ENCODE measurements around the gene SAPCD2. TPM values are rescaled to one million over a fixed set of nuclear protein-coding genes. Genes with fewer than 3 reads are reported as not detected.
A peak's percentile ranks its signal among the peaks of the same experiment; 100 is the strongest.

SAPCD2 gene
- total RNA-seq, 1 experiment from 2014 or later, result 29.8 TPM

DNA sequence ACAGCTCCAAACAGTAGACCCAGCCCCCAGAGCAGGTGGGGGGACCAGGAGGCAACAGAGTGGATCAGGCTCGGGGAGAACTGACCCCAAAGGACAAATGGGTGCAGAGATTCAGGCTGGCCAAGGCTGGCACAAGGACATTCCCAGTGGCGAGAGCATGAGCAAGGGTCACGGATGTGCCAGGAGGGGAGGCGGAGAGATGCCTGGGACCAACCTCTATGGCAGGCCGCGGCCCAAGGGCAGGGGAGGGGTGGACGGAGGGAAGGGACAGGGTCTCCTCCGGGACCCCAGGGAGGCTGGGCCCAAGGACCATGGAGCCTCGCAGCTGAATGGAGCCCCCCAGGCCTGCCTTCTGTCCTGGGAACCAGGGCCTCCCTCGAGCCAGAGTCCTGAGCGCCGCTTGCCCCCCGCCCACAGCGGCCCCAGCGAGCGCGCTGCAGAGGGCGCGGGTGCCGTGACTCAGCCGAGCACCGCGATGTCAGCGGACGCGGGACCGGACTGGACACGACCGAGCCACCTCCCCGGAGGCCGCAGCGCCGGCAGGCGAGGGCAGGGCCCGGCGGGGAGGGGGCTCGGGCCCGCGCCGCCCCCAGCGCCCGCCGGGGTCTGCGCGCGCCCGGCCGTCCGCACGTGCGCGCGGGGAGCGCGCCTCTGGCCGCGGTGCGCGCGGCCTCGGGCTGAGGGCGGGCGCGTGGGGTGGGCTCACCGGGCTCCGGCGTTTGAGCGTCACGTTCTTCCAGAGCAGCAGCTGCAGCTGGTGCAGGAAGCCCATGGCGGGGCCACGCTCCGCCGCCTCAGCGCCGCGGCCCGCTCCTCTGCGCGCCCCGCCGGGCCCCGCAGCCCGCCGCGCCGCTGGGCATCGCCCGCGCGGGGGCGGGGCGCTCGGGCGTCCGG, 42.7 kb downstream of the SAPCD2 start, which contains the start of gene ABCA2:
TSS of gene ABCA2 (minus strand) at position 869 of the 894 bp plus-strand sequence. CDS start at position 772, 97 bp downstream.
- Histone ChIP-seq H3K9ac (ENCODE audit: extremely low read depth, insufficient read length, low read length) (no peak within 1 kb of the TSS), H2BK5ac (ENCODE audit: insufficient read length, low read length) (no peak within 1 kb of the TSS), H3K18ac (ENCODE audit: insufficient read length, low read depth, low read length) (no peak within 1 kb of the TSS), H3K14ac (ENCODE audit: insufficient read depth, low read length) (no peak within 1 kb of the TSS), H3K56ac (ENCODE audit: insufficient read length, low read depth, low read length) (no peak within 1 kb of the TSS), H2AFZ (ENCODE audit: low read length) (no peak within 1 kb of the TSS), H2BK12ac (ENCODE audit: insufficient read length, low read depth, low read length) (no peak within 1 kb of the TSS), H2BK120ac (ENCODE audit: low read depth, low read length, poor library complexity, severe bottlenecking) (no peak within 1 kb of the TSS), H4K5ac (ENCODE audit: insufficient read length, low read depth, low read length) (no peak within 1 kb of the TSS), H3K23ac (ENCODE audit: insufficient read length, low read depth, low read length) (no peak within 1 kb of the TSS), H3K79me1 (ENCODE audit: insufficient read depth, low read depth, low read length, poor library complexity, severe bottlenecking) (no peaks in the 10 kb centered on the region), H3K9me3 (ENCODE audit: control insufficient read depth, low read depth, low read length) (no peaks in the 10 kb centered on the region), H4K8ac (replicated peaks; ENCODE audit: insufficient read length, low read depth, low read length) (no peak within 1 kb of the TSS), H3T11ph (ENCODE audit: low read length) (no peak within 1 kb of the TSS), H3K4me2 (ENCODE audit: insufficient read depth, insufficient read length, low read length) (peak within 1 kb of the TSS; percentile 36), H3K79me2 (ENCODE audit: insufficient read depth, low read length) (no peaks in the 10 kb centered on the region), H4K20me1 (ENCODE audit: control insufficient read depth, insufficient read depth, insufficient read length) (peaks cover 2% of the 10 kb centered on the region), H3K4me1 (ENCODE audit: insufficient read depth, low read length) (no peaks in the 10 kb centered on the region), H3K4ac (ENCODE audit: low read depth, low read length) (no peak within 1 kb of the TSS), H2AK5ac (ENCODE audit: insufficient read length, low read length) (no peak within 1 kb of the TSS), H2BK15ac (ENCODE audit: low read depth, low read length) (no peak within 1 kb of the TSS), H3K23me2 (ENCODE audit: insufficient read length, low read depth, low read length, poor library complexity, severe bottlenecking) (peaks cover 9% of the 10 kb centered on the region), H3K27me3 (ENCODE audit: insufficient read depth, low read length) (no peaks in the 10 kb centered on the region), H4K91ac (ENCODE audit: insufficient read length, low read depth, low read length) (no peak within 1 kb of the TSS), H3K27ac (ENCODE audit: insufficient read length, low read depth, low read length) (no peak within 1 kb of the TSS), H2BK20ac (ENCODE audit: low read depth, low read length, poor library complexity, severe bottlenecking) (no peak within 1 kb of the TSS)
- H3K27ac Mint-ChIP-seq, result no peak within 1 kb of the TSS
- H3K27me3 Mint-ChIP-seq (ENCODE audit: low read depth), result peaks cover 24% of the 10 kb centered on the region
- H3K9me3 Mint-ChIP-seq, result no peaks in the 10 kb centered on the region
- no CpG with 5 or more reads among the region's 95 CpGs for WGBS (ENCODE audit: extremely low coverage, insufficient read length, low lambda C conversion rate)
- peak within 1 kb of the TSS; percentile 66 to 85 for H3K4me3 Mint-ChIP-seq
- no peaks in the 10 kb centered on the region for H3K36me3 Mint-ChIP-seq (ENCODE audit: insufficient read depth in 1 of 3, low read depth in 3 of 3)
- DNase-seq, result no peak
- peaks cover 0 to 14% of the 10 kb centered on the region in 2 experiments; a peak in 2 of 4 replicates for H3K4me1 Mint-ChIP-seq
- TF ChIP-seq, protein P1, sequence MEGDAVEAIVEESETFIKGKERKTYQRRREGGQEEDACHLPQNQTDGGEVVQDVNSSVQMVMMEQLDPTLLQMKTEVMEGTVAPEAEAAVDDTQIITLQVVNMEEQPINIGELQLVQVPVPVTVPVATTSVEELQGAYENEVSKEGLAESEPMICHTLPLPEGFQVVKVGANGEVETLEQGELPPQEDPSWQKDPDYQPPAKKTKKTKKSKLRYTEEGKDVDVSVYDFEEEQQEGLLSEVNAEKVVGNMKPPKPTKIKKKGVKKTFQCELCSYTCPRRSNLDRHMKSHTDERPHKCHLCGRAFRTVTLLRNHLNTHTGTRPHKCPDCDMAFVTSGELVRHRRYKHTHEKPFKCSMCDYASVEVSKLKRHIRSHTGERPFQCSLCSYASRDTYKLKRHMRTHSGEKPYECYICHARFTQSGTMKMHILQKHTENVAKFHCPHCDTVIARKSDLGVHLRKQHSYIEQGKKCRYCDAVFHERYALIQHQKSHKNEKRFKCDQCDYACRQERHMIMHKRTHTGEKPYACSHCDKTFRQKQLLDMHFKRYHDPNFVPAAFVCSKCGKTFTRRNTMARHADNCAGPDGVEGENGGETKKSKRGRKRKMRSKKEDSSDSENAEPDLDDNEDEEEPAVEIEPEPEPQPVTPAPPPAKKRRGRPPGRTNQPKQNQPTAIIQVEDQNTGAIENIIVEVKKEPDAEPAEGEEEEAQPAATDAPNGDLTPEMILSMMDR (conservative IDR thresholded peaks at IDR 0.05), result no peak

All from H9 (cell line).